HUES48 (cell line): Measurements from ENCODE around the gene ERBB2.

Experiments used
- H3K27ac ChIP-seq: one replicate; pipeline ENCODE4 v1.7.0; 2013; ENCODE audit warnings: low read depth, low read length, inconsistent platforms
- H3K27me3 ChIP-seq: 2 replicates; pipeline ENCODE4 v1.6.1; 2013; ENCODE audit warnings: mild to moderate bottlenecking, low read length; ENCODE audit not compliant: control insufficient read depth, insufficient read depth
- H3K36me3 ChIP-seq: 2 replicates; pipeline ENCODE4 v1.6.1; 2013; ENCODE audit warnings: low read length; ENCODE audit not compliant: control insufficient read depth, insufficient read depth
- H3K4me1 ChIP-seq: 2 replicates; pipeline ENCODE4 v1.6.1; 2013; ENCODE audit warnings: mild to moderate bottlenecking, low read length; ENCODE audit not compliant: control insufficient read depth, insufficient read depth
- H3K4me3 ChIP-seq: 2 replicates; pipeline ENCODE4 v1.5.1; 2013; ENCODE audit warnings: mild to moderate bottlenecking, low read depth, low read length
- H3K9ac ChIP-seq: 2 replicates; pipeline ENCODE4 v1.6.1; 2013; ENCODE audit warnings: mild to moderate bottlenecking, low read depth, low read length, moderate library complexity
- H3K9me3 ChIP-seq: 2 replicates; pipeline ENCODE4 v1.6.1; 2013; ENCODE audit warnings: low read length; ENCODE audit not compliant: control insufficient read depth, insufficient read depth

ERBB2 gene

DNA sequence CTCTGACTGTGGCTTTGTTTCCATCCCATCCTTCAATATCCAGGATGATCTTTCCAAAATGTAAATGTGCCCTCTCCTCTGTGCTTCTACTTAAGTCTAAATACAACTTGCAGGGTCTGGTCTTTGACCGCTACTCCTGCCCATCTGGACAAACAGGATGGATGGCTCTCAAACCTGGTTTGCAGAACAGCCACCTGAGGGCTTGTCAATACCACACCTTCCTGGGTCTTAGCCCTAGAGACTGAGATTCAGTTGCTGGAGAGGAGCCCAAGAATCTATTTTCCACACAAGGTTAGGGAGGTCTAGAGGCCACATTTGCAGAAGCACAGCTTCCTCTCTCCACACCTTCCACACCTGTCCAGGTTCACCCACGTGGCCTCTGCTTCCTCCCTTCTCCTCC lies 36.0 kb downstream of the ERBB2 start:
- no peak overlapping the region for H3K4me3 ChIP-seq
- no peaks in the 10 kb centered on the region for H3K36me3 ChIP-seq
- H3K27ac ChIP-seq: no peak overlapping the region
- H3K27me3 ChIP-seq: no peaks in the 10 kb centered on the region
- H3K9ac ChIP-seq: no peak overlapping the region
- H3K9me3 ChIP-seq: no peaks in the 10 kb centered on the region
- peaks cover 11% of the 10 kb centered on the region for H3K4me1 ChIP-seq

- no peak overlapping the region for H3K27ac ChIP-seq
- peaks cover 18% of the 10 kb centered on the region for H3K4me1 ChIP-seq
- H3K36me3 ChIP-seq: no peaks in the 10 kb centered on the region
- H3K9ac ChIP-seq: no peak overlapping the region
- H3K9me3 ChIP-seq: no peaks in the 10 kb centered on the region
- no peak overlapping the region for H3K4me3 ChIP-seq
- H3K27me3 ChIP-seq: no peaks in the 10 kb centered on the region
Measured at GRCh38 chr17:39736319-39737165, 36.7 kb downstream of the ERBB2 start.

DNA sequence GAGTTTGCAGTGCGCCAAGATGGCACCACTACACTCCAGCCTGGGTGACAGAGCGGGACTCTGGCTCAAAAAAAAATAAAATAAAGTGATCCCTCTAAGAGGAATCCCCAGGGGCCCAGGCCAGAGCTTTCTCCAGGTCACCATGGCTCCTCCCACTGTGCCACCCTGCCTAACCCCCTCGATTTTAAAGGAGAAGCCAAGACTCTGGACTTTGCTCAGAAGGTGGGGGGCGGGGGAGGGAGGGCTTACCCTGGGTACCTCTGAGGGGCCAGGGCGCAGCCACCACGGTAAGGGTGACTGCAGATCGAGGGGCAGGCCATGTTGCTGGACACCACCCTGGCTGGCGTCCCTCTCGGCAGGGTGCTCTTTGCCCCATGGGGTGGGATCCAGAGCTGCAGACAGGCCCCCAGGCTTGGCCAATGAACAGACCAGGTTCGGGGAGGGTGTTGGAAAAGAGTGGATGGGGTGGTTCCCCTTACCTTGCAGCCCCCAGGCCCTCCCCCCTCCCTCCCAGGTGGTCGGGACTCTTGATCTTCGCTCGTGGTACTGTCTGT lies 37.4 kb downstream of the ERBB2 start:
- Histone ChIP-seq H3K27ac (peak overlapping the region; percentile 93), H3K4me1 (peaks cover 18% of the 10 kb centered on the region), H3K9ac (0 out of 2 replicates have a peak overlapping the region, but pooled peaks have one; percentile 84), H3K9me3 (no peaks in the 10 kb centered on the region), H3K27me3 (no peaks in the 10 kb centered on the region), H3K36me3 (peaks cover 3% of the 10 kb centered on the region), H3K4me3 (peak overlapping the region; percentile 90)

- Histone ChIP-seq H3K9me3 (no peaks in the 10 kb centered on the region), H3K27ac (peak within 1 kb of the TSS; percentile 93), H3K9ac (peak within 1 kb of the TSS; percentile 84), H3K36me3 (peaks cover 10% of the 10 kb centered on the region), H3K4me3 (peak within 1 kb of the TSS; percentile 90), H3K4me1 (peaks cover 18% of the 10 kb centered on the region), H3K27me3 (no peaks in the 10 kb centered on the region)
Measured at GRCh38 chr17:39737760-39738567, 38.1 kb downstream of the ERBB2 start, which contains the start of gene GRB7. TSS of gene GRB7 (plus strand) at chr17:39737938. CDS start at chr17:39742302, 4,364 bp downstream.

- H3K4me3 ChIP-seq: peak overlapping the region; percentile 90
- H3K9me3 ChIP-seq: no peaks in the 10 kb centered on the region
- peak overlapping the region; percentile 93 for H3K27ac ChIP-seq
- no peaks in the 10 kb centered on the region for H3K27me3 ChIP-seq
- H3K9ac ChIP-seq: peak overlapping the region; percentile 76; the same call in 1 of the 2 replicates
- peaks cover 15% of the 10 kb centered on the region for H3K36me3 ChIP-seq
- H3K4me1 ChIP-seq: peaks cover 18% of the 10 kb centered on the region
Measured at GRCh38 chr17:39738568-39738901, 38.7 kb downstream of the ERBB2 start.

DNA sequence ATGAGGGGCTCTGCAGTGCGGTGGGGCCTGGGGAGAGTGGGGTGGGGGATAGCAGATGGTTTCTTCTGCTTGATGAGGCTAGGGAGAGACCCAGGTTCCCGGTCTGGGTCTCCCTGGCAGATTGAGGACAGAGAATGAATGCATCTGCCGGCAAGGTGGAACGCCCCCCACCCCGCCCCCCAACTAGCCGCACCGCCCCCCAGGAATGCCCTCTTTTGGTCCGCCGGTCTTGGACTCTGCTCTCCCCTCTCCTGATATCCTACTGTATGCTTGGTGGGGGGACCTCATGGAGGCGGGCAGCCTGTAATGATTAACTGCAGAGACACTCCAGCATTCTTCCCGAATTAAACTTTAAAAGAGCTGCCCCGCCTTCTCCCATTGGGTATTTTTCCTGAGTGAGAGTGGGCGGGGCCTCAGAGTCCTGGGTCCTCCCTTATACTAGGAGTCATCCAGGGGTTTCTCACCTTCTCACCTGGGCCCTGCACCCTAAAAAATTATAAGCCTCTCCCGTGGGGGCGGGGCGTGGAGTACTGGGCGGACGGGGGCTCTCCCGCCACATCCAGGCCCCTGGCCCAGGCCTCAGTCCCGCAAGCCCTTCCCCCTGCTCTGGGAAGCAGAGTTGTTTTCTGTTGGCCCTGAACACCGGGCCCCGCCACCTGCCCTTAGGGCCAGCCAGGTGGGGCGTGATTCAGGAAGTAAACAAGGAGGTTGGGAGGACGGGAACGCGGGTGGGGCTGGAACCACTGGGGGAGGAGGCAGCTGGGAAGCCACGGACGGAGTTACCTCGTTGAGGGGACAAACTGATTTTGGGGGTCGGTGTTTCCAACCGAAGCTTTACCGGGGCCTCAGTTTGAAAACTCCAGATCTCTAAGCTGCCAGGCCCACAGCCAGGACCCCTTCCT lies 39.4 kb downstream of the ERBB2 start:
- Histone ChIP-seq H3K4me1 (peaks cover 18% of the 10 kb centered on the region), H3K36me3 (peaks cover 22% of the 10 kb centered on the region), H3K9ac (peak overlapping the region; percentile 76; the same call in 1 of the 2 replicates), H3K9me3 (no peaks in the 10 kb centered on the region), H3K27me3 (no peaks in the 10 kb centered on the region), H3K27ac (peak overlapping the region; percentile 93), H3K4me3 (peak overlapping the region; percentile 90)

DNA sequence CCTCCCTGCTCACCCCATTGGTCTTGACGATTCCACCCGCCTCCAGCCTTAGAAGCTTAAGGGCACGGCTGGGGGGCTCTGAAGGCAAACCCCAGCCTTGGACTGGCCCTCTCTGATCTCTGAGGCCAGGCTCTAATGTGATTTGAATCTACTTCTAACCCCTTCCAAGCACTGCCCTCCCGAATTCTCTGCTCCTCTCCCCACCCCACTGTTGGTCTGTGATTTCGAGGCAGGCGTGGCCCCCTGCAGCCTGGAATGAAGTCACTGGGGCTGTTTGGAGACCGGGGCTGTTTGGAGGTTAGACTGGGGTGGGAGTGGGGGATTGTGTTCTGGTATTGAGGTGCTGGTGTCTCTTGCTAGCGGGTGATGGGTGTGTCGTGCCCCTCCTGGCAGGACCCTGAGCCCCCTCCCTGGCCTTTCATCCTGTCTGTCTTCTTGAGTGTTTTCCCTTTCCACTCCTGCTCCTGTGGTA lies 40.1 kb downstream of the ERBB2 start:
- Histone ChIP-seq H3K9me3 (no peaks in the 10 kb centered on the region), H3K9ac (peak overlapping the region; percentile 29; the same call in 1 of the 2 replicates), H3K27me3 (no peaks in the 10 kb centered on the region), H3K27ac (peak overlapping the region; percentile 93), H3K4me1 (peaks cover 18% of the 10 kb centered on the region), H3K36me3 (peaks cover 29% of the 10 kb centered on the region), H3K4me3 (peak overlapping the region; percentile 90)

GRCh38 chr17:39740357-39741111 lies 40.7 kb downstream of the ERBB2 start:
- Histone ChIP-seq H3K27ac (peak overlapping the region; percentile 93), H3K27me3 (no peaks in the 10 kb centered on the region), H3K36me3 (peaks cover 35% of the 10 kb centered on the region), H3K4me1 (peaks cover 18% of the 10 kb centered on the region), H3K4me3 (peak overlapping the region; percentile 90), H3K9me3 (no peaks in the 10 kb centered on the region), H3K9ac (peak overlapping the region; percentile 29; the same call in 1 of the 2 replicates)

DNA sequence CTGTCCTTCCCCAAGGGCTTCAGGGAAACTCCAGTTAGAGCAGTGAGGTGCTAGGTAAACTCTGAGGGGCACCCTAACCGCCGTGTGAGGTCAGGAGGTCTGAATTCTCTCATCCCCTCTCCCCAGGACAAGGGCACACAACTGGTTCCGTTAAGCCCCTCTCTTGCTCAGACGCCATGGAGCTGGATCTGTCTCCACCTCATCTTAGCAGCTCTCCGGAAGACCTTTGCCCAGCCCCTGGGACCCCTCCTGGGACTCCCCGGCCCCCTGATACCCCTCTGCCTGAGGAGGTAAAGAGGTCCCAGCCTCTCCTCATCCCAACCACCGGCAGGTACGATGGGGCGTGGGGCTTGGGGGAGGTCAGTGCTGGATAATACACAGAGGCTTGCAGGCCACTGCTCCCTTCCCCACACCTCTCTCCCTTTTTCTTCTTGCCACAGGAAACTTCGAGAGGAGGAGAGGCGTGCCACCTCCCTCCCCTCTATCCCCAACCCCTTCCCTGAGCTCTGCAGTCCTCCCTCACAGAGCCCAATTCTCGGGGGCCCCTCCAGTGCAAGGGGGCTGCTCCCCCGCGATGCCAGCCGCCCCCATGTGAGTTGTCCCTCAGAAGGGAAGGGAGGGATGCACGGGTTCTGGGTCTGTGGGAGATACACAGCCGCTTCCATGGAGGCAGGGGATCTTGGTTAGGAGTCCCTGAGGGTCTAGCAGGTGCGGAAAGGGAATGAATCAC lies 42.4 kb downstream of the ERBB2 start:
- H3K27me3 ChIP-seq: no peaks in the 10 kb centered on the region
- H3K27ac ChIP-seq: no peak overlapping the region
- no peaks in the 10 kb centered on the region for H3K9me3 ChIP-seq
- no peak overlapping the region for H3K4me3 ChIP-seq
- H3K9ac ChIP-seq: no peak overlapping the region
- H3K4me1 ChIP-seq: peaks cover 15% of the 10 kb centered on the region
- H3K36me3 ChIP-seq: peaks cover 53% of the 10 kb centered on the region
